Measurements from ENCODE around the gene THSD7A.

GRCh38 chr7:11420049-11420448 lies 411.9 kb downstream of the THSD7A start:
- TF ChIP-seq CTCF (conservative IDR thresholded peaks at IDR 0.05; ENCODE audit: low read depth, low read length) = no peak
- no peak for TF ChIP-seq POLR2A (IDR thresholded peaks at IDR 0.05; ENCODE audit: low read depth, low read length)
- no peak for TF ChIP-seq RAD21 (IDR thresholded peaks at IDR 0.05; ENCODE audit: low read length)
- no peak for TF ChIP-seq SMC3 (IDR thresholded peaks at IDR 0.05; ENCODE audit: low read depth, low read length)
- TF ChIP-seq MAFK (IDR thresholded peaks at IDR 0.05; ENCODE audit: low read depth, low read length) = no peak

Data from IMR-90 (cell line).